Activated naive CD8-positive, alpha-beta T cell treated with anti-CD3 and anti-CD28 coated beads, Interleukin-2, amount 50 U/mL, for 16 hours (primary cell): ENCODE data around the gene OR8D2.

Experiments used
- DNase-seq: peaks from one replicate; pipeline ENCODE4 v3.0.0-alpha.2; 2020; ENCODE audit warnings: low read depth, low spot score

Gene OR8D2

GRCh38 chr11:124320097-124320496, at the start of gene OR8D2:
TSS of gene OR8D2 (minus strand) at chr11:124320197. CDS start at chr11:124320197, 0 bp downstream.
- no peak for DNase-seq

- DNase-seq = no peak
Measured at GRCh38 chr11:124359566-124359965, 39.6 kb upstream of the OR8D2 start.

- DNase-seq = no peak
Measured at GRCh38 chr11:124346311-124346955, 26.4 kb upstream of the OR8D2 start.

GRCh38 chr11:124344346-124344745, 24.3 kb upstream of the OR8D2 start:
- DNase-seq = no peak

GRCh38 chr11:124340142-124340447, 20.1 kb upstream of the OR8D2 start:
- no peak for DNase-seq

GRCh38 chr11:124339396-124340141, 19.6 kb upstream of the OR8D2 start:
- DNase-seq = no peak

- DNase-seq = no peak
Measured at GRCh38 chr11:124331873-124332272, 11.9 kb upstream of the OR8D2 start.

- no peak for DNase-seq
Measured at GRCh38 chr11:124329787-124330478, 9.9 kb upstream of the OR8D2 start.

- DNase-seq = no peak
Measured at GRCh38 chr11:124327775-124328174, 7.8 kb upstream of the OR8D2 start.

GRCh38 chr11:124322356-124322755, 2.4 kb upstream of the OR8D2 start:
- DNase-seq = no peak

- DNase-seq = no peak
Measured at GRCh38 chr11:124315052-124315451, 4.9 kb downstream of the OR8D2 start.

- DNase-seq = no peak
Measured at GRCh38 chr11:124313849-124314248, 6.1 kb downstream of the OR8D2 start, which contains the start of gene OR8D1. TSS of gene OR8D1 (minus strand) at chr11:124313949. CDS start at chr11:124310766, 3,183 bp downstream.

GRCh38 chr11:124313131-124313530, 6.9 kb downstream of the OR8D2 start:
- DNase-seq = no peak

GRCh38 chr11:124311670-124312069, 8.3 kb downstream of the OR8D2 start:
- no peak for DNase-seq

GRCh38 chr11:124311269-124311668, 8.7 kb downstream of the OR8D2 start:
- DNase-seq = no peak

GRCh38 chr11:124310721-124311120, 9.3 kb downstream of the OR8D2 start:
- DNase-seq = no peak

GRCh38 chr11:124307093-124307492, 12.9 kb downstream of the OR8D2 start:
- no peak for DNase-seq

GRCh38 chr11:124302347-124303125, 17.5 kb downstream of the OR8D2 start:
- DNase-seq = no peak

GRCh38 chr11:124301548-124301947, 18.4 kb downstream of the OR8D2 start:
- no peak for DNase-seq

- DNase-seq = no peak
Measured at GRCh38 chr11:124297921-124298320, 22.1 kb downstream of the OR8D2 start.

GRCh38 chr11:124296016-124296415, 24.0 kb downstream of the OR8D2 start:
- no peak for DNase-seq

GRCh38 chr11:124294687-124295086, 25.3 kb downstream of the OR8D2 start:
- DNase-seq = no peak
